GM12878 (cell line): ENCODE measurements around the gene ARHGEF1. TPM values are rescaled to one million over a fixed set of nuclear protein-coding genes. Genes with fewer than 3 reads are reported as not detected.

Experiments
- ATAC-seq: fragments of 200-7000 bp; cut with Tn5 transposase; 3 replicates; pipeline ENCODE4 v1.9.1; 2020; ENCODE audit warnings: mild to moderate bottlenecking, moderate library complexity
- BruUV-seq: library from RNA; stranded (reverse); fragments of 400-500 nt; replicated peaks from 2 replicates; lab custom pipeline; 2021; lab: Mats Ljungman, UMichigan
- CTCF ChIA-PET: fragments of 300-600 bp; sonication (Branson Sonifier 250); formaldehyde crosslinking; extraction: SDS; loops from one replicate; lab custom pipeline; 2021; ENCODE audit warnings: inconsistent platforms; lab: Yijun Ruan, JAX
- POLR2A ChIA-PET: fragments of 350-600 bp; formaldehyde crosslinking; extraction: SDS; loops from one replicate; lab custom pipeline; 2021; ENCODE audit warnings: inconsistent platforms; lab: Charles Lee
- RAD21 ChIA-PET: fragments of 300-600 bp; sonication (Branson Sonifier 250); formaldehyde crosslinking; loops from one replicate; lab custom pipeline; 2023; ENCODE audit warnings: antibody characterized with exemption; ENCODE audit not compliant: unreplicated experiment; lab: Charles Lee
- SMC1A ChIA-PET: fragments of 300-600 bp; sonication (Branson Sonifier 250); formaldehyde crosslinking; loops from one replicate; lab custom pipeline; 2023; ENCODE audit not compliant: unreplicated experiment, uncharacterized antibody; lab: Charles Lee
- DNase-seq: peaks from one replicate; pipeline ENCODE4 v3.0.0-alpha.2; 2011; ENCODE audit warnings: low read depth, low spot score
- FAIRE-seq: peaks from 3 replicates; lab custom pipeline; 2011; peaks lifted over from hg19 to GRCh38; lab: Jason Lieb, UNC
- H2AFZ ChIP-seq: 2 replicates; pipeline ENCODE4 v1.6.0; 2011; ENCODE audit warnings: low read depth, low read length, control low read depth; ENCODE audit not compliant: control insufficient read depth
- H3K27ac ChIP-seq: 2 replicates; pipeline ENCODE4 v1.5.1; 2011; ENCODE audit warnings: control low read depth; ENCODE audit not compliant: control insufficient read depth, insufficient read depth
- H3K27me3 ChIP-seq, 2 experiments: replicated peaks in 1 of 2; 2 replicates each; pipeline versions ENCODE4 v1.6.0 to v1.6.1; 2011; ENCODE audit warnings: low read length in 1 of 2; ENCODE audit not compliant: control insufficient read depth in 2 of 2, insufficient read depth in 2 of 2
- H3K36me3 ChIP-seq, 2 experiments: 2 replicates each; pipeline ENCODE4 v1.5.1; 2011; ENCODE audit warnings: low read length in 1 of 2; ENCODE audit not compliant: control insufficient read depth in 2 of 2, insufficient read depth in 2 of 2
- H3K4me1 ChIP-seq: 2 replicates; pipeline ENCODE4 v1.6.1; 2011; ENCODE audit warnings: mild to moderate bottlenecking, low read length, moderate library complexity, mixed read lengths; ENCODE audit not compliant: control insufficient read depth, insufficient read depth
- H3K4me2 ChIP-seq: 2 replicates; pipeline ENCODE4 v1.6.0; 2011; ENCODE audit warnings: control low read depth; ENCODE audit not compliant: control insufficient read depth, insufficient read depth
- H3K4me3 ChIP-seq: fragments of 200-600 bp; sonication (generic); 2 replicates; pipeline ENCODE4 v1.5.1; 2016
- H3K79me2 ChIP-seq: 2 replicates; pipeline ENCODE4 v1.6.0; 2011; ENCODE audit warnings: low read length; ENCODE audit not compliant: control insufficient read depth, insufficient read depth
- H3K9ac ChIP-seq: 2 replicates; pipeline ENCODE4 v1.8.0; 2011; ENCODE audit warnings: low read length, control low read depth, mixed read lengths; ENCODE audit not compliant: control insufficient read depth, insufficient read depth
- H3K9me3 ChIP-seq: replicated peaks from 3 replicates; pipeline ENCODE4 v1.5.1; 2011; ENCODE audit warnings: mild to moderate bottlenecking, low read length; ENCODE audit not compliant: control insufficient read depth, insufficient read depth
- H4K20me1 ChIP-seq: 2 replicates; pipeline ENCODE4 v1.6.0; 2011; ENCODE audit not compliant: control insufficient read depth, insufficient read depth
- ATF7 ChIP-seq: fragments of 450-650 bp; IDR thresholded peaks from 2 replicates; pipeline ENCODE4 v1.6.1; 2016; ENCODE audit warnings: low read depth, mild to moderate bottlenecking
- BMI1 ChIP-seq: fragments of 450-650 bp; IDR thresholded peaks from 2 replicates; pipeline ENCODE4 v1.6.1; 2016; ENCODE audit warnings: mild to moderate bottlenecking, moderate library complexity, borderline replicate concordance
- CHD2 ChIP-seq: IDR thresholded peaks from 2 replicates; pipeline ENCODE4 v1.6.1; 2011; ENCODE audit warnings: low read depth, low read length, improper control_type of control experiment, borderline replicate concordance
- E2F4 ChIP-seq: IDR thresholded peaks from 2 replicates; pipeline ENCODE4 v1.6.1; 2012; ENCODE audit warnings: low read depth, low read length, improper control_type of control experiment
- NFIC ChIP-seq: IDR thresholded peaks from 2 replicates; pipeline ENCODE4 v1.6.1; 2012; ENCODE audit warnings: low read depth, mild to moderate bottlenecking, inconsistent platforms, low read length, moderate library complexity
- PML ChIP-seq: IDR thresholded peaks from 2 replicates; pipeline ENCODE4 v1.6.1; 2012; ENCODE audit warnings: low read length, inconsistent platforms
- RCOR1 ChIP-seq: conservative IDR thresholded peaks from 2 replicates; pipeline ENCODE4 v1.6.1; 2012; ENCODE audit warnings: low read depth, low read length, improper control_type of control experiment
- SRF ChIP-seq, 2 experiments: IDR thresholded peaks; 2 replicates each; pipeline ENCODE4 v1.6.1; 2011; ENCODE audit warnings: low read depth in 2 of 2, low read length in 2 of 2, mild to moderate bottlenecking in 1 of 2, moderate library complexity in 1 of 2
- ZBED1 ChIP-seq: IDR thresholded peaks from 2 replicates; pipeline ENCODE4 v1.6.1; 2016; ENCODE audit warnings: borderline replicate concordance
- WGBS: methylation state at CpG from one replicate; pipeline ENCODE4 v1.1.6; 2016; ENCODE audit warnings: low lambda C conversion rate; ENCODE audit not compliant: insufficient replicate concordance, insufficient coverage; ENCODE audit errors: missing lambda C conversion rate; 5-methylcytosine and 5-hydroxymethylcytosine counted together
- in situ Hi-C: fragments of 300-500 bp; cut with MboI; formaldehyde crosslinking; loops from 9 replicates; pipeline ENCODE4 v1.14.3; 2018; ENCODE audit warnings: mixed read lengths
- intact Hi-C: fragments of 100-400 bp; cut with micrococcal nuclease; formaldehyde crosslinking; loops from one replicate; pipeline ENCODE4 v1.14.2; 2022; ENCODE audit not compliant: unreplicated experiment
- polyA plus RNA-seq, 11 experiments: library from polyadenylated mRNA; depleted of rRNA in 4 of 11; unstranded in 6 of 11; stranded (reverse) in 5 of 11; fragments of >200 nt; fragmentation: Nextera tagmentation in 4 of 11; fragmentation: Illumina TruSeq in 1 of 11; extraction: Ambion mirVana in 4 of 11; extraction: Trizol in 1 of 11; gene quantifications; 1 replicate in 1 of 11; 2 replicates in 10 of 11; pipeline versions ENCODE4 v1.2.1 to v1.2.3, GENCODE V29; 2011 to 2016; ENCODE audit warnings: inconsistent platforms in 2 of 11, missing spikeins in 2 of 11, low read depth in 1 of 11
- total RNA-seq, 4 experiments: library from RNA; depleted of rRNA in 3 of 4; stranded (reverse); fragments of >200 nt in 3 of 4; fragmentation: Illumina TruSeq in 1 of 4; extraction: Trizol in 1 of 4; gene quantifications; 2 replicates each; pipeline versions ENCODE4 v1.2.1 to v1.2.3, GENCODE V29; 2013 to 2021
- TF ChIP-seq, protein P1 (sequence below): fragments of 450-650 bp; IDR thresholded peaks from 2 replicates; pipeline ENCODE4 v1.6.1; 2018; ENCODE audit warnings: borderline replicate concordance, mild to moderate bottlenecking; ENCODE audit not compliant: partially characterized antibody
- TF ChIP-seq, protein P2 (sequence below): fragments of 150-350 bp; IDR thresholded peaks from 2 replicates; pipeline ENCODE4 v1.6.1; 2016; ENCODE audit warnings: low read depth, low read length

ARHGEF1 gene
- total and polyA plus RNA-seq, 10 of the 15 experiments (the other 5 are each of a cell fraction or from before 2014, with no cell fraction given) = 1.2 to 207 (median 53.9) TPM

DNA sequence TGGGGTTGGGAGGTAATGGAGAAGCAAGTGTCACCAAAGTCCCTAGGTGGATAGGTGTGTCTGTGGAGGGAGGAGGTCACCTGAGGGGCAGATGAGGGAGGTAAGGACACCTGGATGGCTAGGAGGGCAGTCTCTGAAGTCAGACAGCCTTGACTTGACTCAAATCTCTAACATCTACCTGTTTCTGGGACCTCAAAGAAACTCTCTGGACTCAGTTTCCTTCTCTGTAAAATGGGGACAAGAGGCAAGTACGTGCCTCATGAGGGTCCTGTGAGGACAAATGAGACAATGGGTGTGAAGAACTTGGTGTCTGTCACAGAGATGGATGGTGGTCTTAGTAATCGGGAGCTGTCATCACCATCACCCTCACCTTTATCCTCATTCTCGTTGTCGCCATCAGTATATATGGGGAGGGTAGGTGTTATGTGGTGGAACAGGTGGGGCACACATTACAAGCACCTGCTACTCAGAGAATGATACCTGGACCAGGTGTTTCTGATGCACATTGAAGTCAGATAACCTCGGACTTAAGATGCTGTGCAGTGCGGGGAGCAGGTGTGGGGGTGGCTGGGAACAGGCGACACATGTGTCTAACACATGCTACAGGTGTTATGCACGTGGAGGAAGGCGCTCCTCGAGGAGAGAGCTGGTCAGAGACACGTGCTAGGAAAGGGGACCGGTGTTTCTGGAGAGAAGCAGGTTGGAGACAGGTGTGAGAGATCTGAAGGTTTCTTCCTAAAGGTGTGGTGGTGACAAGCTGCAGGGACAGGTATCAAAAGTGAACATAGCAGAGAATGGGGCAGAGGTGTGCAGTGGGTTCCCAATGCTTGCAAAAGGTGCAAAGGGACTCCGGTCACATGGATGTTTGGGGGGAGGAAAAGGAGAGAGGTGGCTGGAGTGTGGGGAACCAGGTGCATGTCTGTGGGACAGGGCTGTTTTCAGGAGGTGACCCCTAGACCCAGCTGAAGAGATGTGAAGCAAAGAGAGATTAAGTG, 41.5 kb downstream of the ARHGEF1 start:
- Histone ChIP-seq H3K4me1 (peaks cover 9% of the 10 kb centered on the region), H3K27me3 (peaks cover 6 to 11% of the 10 kb centered on the region in 2 experiments; a peak in 3 of 4 replicates), H3K4me2 (no peak overlapping the region)
- intact Hi-C loops = no loop called here
- FAIRE-seq = no peak
- TF ChIP-seq BMI1 = no peak
- TF ChIP-seq RCOR1 = no peak
- no peak for TF ChIP-seq CHD2
- TF ChIP-seq ZBED1 = no peak
- no peak for TF ChIP-seq ATF7
- no peak for TF ChIP-seq SRF (IDR thresholded peaks at IDR 0.05; ENCODE audit: low read depth in 2 of 2, low read length in 2 of 2)
- TF ChIP-seq NFIC = no peak
- TF ChIP-seq, protein P1, sequence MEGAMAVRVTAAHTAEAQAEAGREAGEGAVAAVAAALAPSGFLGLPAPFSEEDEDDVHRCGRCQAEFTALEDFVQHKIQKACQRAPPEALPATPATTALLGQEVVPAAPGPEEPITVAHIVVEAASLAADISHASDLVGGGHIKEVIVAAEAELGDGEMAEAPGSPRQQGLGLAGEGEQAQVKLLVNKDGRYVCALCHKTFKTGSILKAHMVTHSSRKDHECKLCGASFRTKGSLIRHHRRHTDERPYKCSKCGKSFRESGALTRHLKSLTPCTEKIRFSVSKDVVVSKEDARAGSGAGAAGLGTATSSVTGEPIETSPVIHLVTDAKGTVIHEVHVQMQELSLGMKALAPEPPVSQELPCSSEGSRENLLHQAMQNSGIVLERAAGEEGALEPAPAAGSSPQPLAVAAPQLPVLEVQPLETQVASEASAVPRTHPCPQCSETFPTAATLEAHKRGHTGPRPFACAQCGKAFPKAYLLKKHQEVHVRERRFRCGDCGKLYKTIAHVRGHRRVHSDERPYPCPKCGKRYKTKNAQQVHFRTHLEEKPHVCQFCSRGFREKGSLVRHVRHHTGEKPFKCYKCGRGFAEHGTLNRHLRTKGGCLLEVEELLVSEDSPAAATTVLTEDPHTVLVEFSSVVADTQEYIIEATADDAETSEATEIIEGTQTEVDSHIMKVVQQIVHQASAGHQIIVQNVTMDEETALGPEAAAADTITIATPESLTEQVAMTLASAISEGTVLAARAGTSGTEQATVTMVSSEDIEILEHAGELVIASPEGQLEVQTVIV = no peak
- no peak for TF ChIP-seq E2F4
- TF ChIP-seq, protein P2, sequence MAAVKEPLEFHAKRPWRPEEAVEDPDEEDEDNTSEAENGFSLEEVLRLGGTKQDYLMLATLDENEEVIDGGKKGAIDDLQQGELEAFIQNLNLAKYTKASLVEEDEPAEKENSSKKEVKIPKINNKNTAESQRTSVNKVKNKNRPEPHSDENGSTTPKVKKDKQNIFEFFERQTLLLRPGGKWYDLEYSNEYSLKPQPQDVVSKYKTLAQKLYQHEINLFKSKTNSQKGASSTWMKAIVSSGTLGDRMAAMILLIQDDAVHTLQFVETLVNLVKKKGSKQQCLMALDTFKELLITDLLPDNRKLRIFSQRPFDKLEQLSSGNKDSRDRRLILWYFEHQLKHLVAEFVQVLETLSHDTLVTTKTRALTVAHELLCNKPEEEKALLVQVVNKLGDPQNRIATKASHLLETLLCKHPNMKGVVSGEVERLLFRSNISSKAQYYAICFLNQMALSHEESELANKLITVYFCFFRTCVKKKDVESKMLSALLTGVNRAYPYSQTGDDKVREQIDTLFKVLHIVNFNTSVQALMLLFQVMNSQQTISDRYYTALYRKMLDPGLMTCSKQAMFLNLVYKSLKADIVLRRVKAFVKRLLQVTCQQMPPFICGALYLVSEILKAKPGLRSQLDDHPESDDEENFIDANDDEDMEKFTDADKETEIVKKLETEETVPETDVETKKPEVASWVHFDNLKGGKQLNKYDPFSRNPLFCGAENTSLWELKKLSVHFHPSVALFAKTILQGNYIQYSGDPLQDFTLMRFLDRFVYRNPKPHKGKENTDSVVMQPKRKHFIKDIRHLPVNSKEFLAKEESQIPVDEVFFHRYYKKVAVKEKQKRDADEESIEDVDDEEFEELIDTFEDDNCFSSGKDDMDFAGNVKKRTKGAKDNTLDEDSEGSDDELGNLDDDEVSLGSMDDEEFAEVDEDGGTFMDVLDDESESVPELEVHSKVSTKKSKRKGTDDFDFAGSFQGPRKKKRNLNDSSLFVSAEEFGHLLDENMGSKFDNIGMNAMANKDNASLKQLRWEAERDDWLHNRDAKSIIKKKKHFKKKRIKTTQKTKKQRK = no peak
- no peak for TF ChIP-seq PML
- TF ChIP-seq, all 136 proteins: peak for 0
- no peak overlapping the region for H3K9ac ChIP-seq
- ATAC-seq = no peak
- no peak for DNase-seq
- no peak overlapping the region for H3K4me3 ChIP-seq
- ChIA-PET RAD21 (no interaction called here), CTCF (no interaction called here), SMC1A (no interaction called here), POLR2A (interaction anchor here (0.6 kb wide), 1 partner anchor 43 kb away, joined by 7 read pairs; no protein-coding TSS in a partner anchor)
- no peak overlapping the region for H2AFZ ChIP-seq
- no peak overlapping the region for H3K27ac ChIP-seq
- no peaks in the 10 kb centered on the region for H3K36me3 ChIP-seq
- no peaks in the 10 kb centered on the region for H4K20me1 ChIP-seq
- no peaks in the 10 kb centered on the region for H3K79me2 ChIP-seq
- in situ Hi-C loops = loop anchor here (25.0 kb wide), 1 partner anchor 1838 kb away; the partner anchor contains the start of gene SMG9
- BruUV-seq = no TSS peak
- 58% methylated on average over 13 of the region's 13 CpGs for WGBS
- H3K9me3 ChIP-seq = no peaks in the 10 kb centered on the region; the same call in 2 of the 3 replicates
